Measurements from ENCODE around the gene ARMC7.

DNA sequence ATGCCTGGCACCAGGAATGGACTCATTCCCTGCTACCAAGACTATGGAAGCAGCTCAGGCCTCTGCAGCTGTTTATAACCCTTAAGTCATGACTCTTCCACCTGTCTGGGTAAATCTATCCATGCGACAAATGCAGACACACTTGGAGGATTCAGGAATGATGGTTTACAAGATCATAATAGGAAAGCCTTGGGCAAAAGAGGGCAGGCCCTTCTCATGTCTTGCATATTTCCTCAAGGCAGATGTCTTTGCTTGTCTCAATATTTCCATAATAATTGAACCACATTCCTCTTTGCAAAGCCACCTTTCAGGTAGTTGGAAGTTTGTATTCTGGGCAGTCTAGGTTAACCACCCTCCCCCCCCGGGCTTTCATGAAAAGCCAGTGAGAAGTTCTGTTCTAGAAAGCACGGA, 45.4 kb downstream of the ARMC7 start:
- TF ChIP-seq EZH2 (IDR thresholded peaks at IDR 0.05), result no peak
- TF ChIP-seq, protein P1, sequence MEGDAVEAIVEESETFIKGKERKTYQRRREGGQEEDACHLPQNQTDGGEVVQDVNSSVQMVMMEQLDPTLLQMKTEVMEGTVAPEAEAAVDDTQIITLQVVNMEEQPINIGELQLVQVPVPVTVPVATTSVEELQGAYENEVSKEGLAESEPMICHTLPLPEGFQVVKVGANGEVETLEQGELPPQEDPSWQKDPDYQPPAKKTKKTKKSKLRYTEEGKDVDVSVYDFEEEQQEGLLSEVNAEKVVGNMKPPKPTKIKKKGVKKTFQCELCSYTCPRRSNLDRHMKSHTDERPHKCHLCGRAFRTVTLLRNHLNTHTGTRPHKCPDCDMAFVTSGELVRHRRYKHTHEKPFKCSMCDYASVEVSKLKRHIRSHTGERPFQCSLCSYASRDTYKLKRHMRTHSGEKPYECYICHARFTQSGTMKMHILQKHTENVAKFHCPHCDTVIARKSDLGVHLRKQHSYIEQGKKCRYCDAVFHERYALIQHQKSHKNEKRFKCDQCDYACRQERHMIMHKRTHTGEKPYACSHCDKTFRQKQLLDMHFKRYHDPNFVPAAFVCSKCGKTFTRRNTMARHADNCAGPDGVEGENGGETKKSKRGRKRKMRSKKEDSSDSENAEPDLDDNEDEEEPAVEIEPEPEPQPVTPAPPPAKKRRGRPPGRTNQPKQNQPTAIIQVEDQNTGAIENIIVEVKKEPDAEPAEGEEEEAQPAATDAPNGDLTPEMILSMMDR (IDR thresholded peaks at IDR 0.05), result no peak

Measured in neural progenitor cell (in vitro differentiated cells).